K562 (cell line): ENCODE results near the gene COX19. TPM values are rescaled to one million over a fixed set of nuclear protein-coding genes. Genes with fewer than 3 reads are reported as not detected.

Experiments
- ATF1 ChIP-seq, 2 experiments: fragments of 450-650 bp in 1 of 2; IDR thresholded peaks; 2 replicates each; pipeline ENCODE4 v1.6.1; 2016; ENCODE audit warnings: missing compliant biosample characterization in 1 of 2, missing genetic modification characterization in 1 of 2
- DIDO1 ChIP-seq: fragments of 450-650 bp; IDR thresholded peaks from 2 replicates; pipeline ENCODE4 v1.6.1; 2016; ENCODE audit warnings: low read depth, missing biosample characterization, missing genetic modification characterization
- EGR1 ChIP-seq: fragments of 450-650 bp; conservative IDR thresholded peaks from 2 replicates; pipeline ENCODE4 v1.6.1; 2017; ENCODE audit warnings: mild to moderate bottlenecking
- FOXA3 ChIP-seq, 2 experiments: fragments of 450-650 bp in 1 of 2; sonication (generic) in 1 of 2; formaldehyde crosslinking; IDR thresholded peaks in 1 of 2; conservative IDR thresholded peaks in 1 of 2; 2 replicates each; pipeline versions ENCODE4 v1.4.0 to v1.8.0; 2020 to 2022; ENCODE audit warnings: mild to moderate bottlenecking in 2 of 2, missing genetic modification reagents in 1 of 2
- HNRNPH1 ChIP-seq: fragments of 200-400 bp; formaldehyde crosslinking; optimal IDR thresholded peaks from 2 replicates; pipeline ENCODE3; 2017; ENCODE audit warnings: low read depth, mild to moderate bottlenecking, low read length, moderate library complexity
- HNRNPLL ChIP-seq: fragments of 200-400 bp; formaldehyde crosslinking; IDR thresholded peaks from 2 replicates; pipeline ENCODE4 v1.6.1; 2017; ENCODE audit warnings: low read length, low read depth, mild to moderate bottlenecking; ENCODE audit not compliant: poor library complexity, severe bottlenecking
- MYBL2 ChIP-seq, 2 experiments: fragments of 450-650 bp in 1 of 2; sonication (generic) in 1 of 2; formaldehyde crosslinking in 1 of 2; IDR thresholded peaks; 2 replicates each; pipeline versions ENCODE4 v1.6.1 to v1.8.1; 2017 to 2022; ENCODE audit warnings: borderline replicate concordance in 1 of 2, inconsistent platforms in 1 of 2, low read depth in 1 of 2, mild to moderate bottlenecking in 1 of 2, missing genetic modification reagents in 1 of 2, moderate library complexity in 1 of 2
- RBM25 ChIP-seq: fragments of 200-400 bp; formaldehyde crosslinking; IDR thresholded peaks from 2 replicates; pipeline ENCODE4 v1.6.1; 2018; ENCODE audit warnings: low read length, low read depth, moderate library complexity; ENCODE audit not compliant: severe bottlenecking
- SOX6 ChIP-seq: fragments of 450-650 bp; IDR thresholded peaks from 2 replicates; pipeline ENCODE4 v1.6.1; 2014; ENCODE audit warnings: mild to moderate bottlenecking
- TCF3 ChIP-seq: sonication (generic); formaldehyde crosslinking; IDR thresholded peaks from 2 replicates; pipeline ENCODE4 v1.4.0; 2020; ENCODE audit warnings: mild to moderate bottlenecking, missing genetic modification reagents
- ZNF584 ChIP-seq: fragments of 200-800 bp; sonication (Bioruptor generic); IDR thresholded peaks from 2 replicates; pipeline ENCODE4 v1.6.1; 2016; ENCODE audit warnings: low read depth, mild to moderate bottlenecking, missing genetic modification characterization, missing compliant biosample characterization
- ZNF707 ChIP-seq: fragments of 250-450 bp; sonication (Bioruptor Pico); conservative IDR thresholded peaks from 2 replicates; pipeline ENCODE4 v1.8.0; 2022; ENCODE audit warnings: inconsistent platforms, mild to moderate bottlenecking, moderate library complexity
- polyA plus RNA-seq, 8 experiments: library from polyadenylated mRNA; depleted of rRNA in 4 of 8; stranded (reverse) in 5 of 8; unstranded in 3 of 8; fragments of >200 nt; fragmentation: Nextera tagmentation in 2 of 8; fragmentation: Illumina TruSeq in 1 of 8; extraction: Ambion mirVana in 2 of 8; extraction: Trizol in 1 of 8; gene quantifications; 2 replicates each; pipeline versions ENCODE4 v1.2.1 to v1.2.3, GENCODE V29; 2011 to 2014; ENCODE audit warnings: inconsistent platforms in 1 of 8, missing spikeins in 1 of 8
- total RNA-seq, 7 experiments: library from RNA; depleted of rRNA in 6 of 7; stranded (reverse); fragments of >200 nt in 6 of 7; fragmentation: Illumina TruSeq in 2 of 7; extraction: Trizol in 2 of 7; gene quantifications; 2 replicates each; pipeline versions ENCODE4 v1.2.1 to v1.2.3, GENCODE V29; 2011 to 2021; ENCODE audit warnings: low replicate concordance in 1 of 7
- TF ChIP-seq, protein P1 (sequence below): sonication (generic); formaldehyde crosslinking; IDR thresholded peaks from 2 replicates; pipeline ENCODE4 v1.8.0; 2023; ENCODE audit warnings: mild to moderate bottlenecking, missing genetic modification reagents
- TF ChIP-seq, protein P2 (sequence below): fragments of 250-450 bp; sonication (Bioruptor Pico); IDR thresholded peaks from 2 replicates; pipeline ENCODE4 v1.4.0; 2020; ENCODE audit warnings: mild to moderate bottlenecking, moderate library complexity
- TF ChIP-seq, protein P3 (sequence below): fragments of 450-650 bp; IDR thresholded peaks from 2 replicates; pipeline ENCODE4 v1.6.1; 2018; ENCODE audit warnings: mild to moderate bottlenecking, low read depth; ENCODE audit not compliant: partially characterized antibody
- TF ChIP-seq, protein P4 (sequence below), 2 experiments: fragments of 200-800 bp in 1 of 2; sonication (Bioruptor generic) in 1 of 2; sonication (generic) in 1 of 2; formaldehyde crosslinking in 1 of 2; IDR thresholded peaks in 1 of 2; conservative IDR thresholded peaks in 1 of 2; 2 replicates each; pipeline versions ENCODE4 v1.5.0 to v1.6.1; 2016 to 2020; ENCODE audit warnings: missing compliant biosample characterization in 1 of 2, missing genetic modification characterization in 1 of 2, missing genetic modification reagents in 1 of 2

The COX19 gene
- total and polyA plus RNA-seq, 9 of the 15 experiments (the other 6 are each of a cell fraction or from before 2014, with no cell fraction given): 5.2 to 10.5 (median 7.9) TPM

DNA sequence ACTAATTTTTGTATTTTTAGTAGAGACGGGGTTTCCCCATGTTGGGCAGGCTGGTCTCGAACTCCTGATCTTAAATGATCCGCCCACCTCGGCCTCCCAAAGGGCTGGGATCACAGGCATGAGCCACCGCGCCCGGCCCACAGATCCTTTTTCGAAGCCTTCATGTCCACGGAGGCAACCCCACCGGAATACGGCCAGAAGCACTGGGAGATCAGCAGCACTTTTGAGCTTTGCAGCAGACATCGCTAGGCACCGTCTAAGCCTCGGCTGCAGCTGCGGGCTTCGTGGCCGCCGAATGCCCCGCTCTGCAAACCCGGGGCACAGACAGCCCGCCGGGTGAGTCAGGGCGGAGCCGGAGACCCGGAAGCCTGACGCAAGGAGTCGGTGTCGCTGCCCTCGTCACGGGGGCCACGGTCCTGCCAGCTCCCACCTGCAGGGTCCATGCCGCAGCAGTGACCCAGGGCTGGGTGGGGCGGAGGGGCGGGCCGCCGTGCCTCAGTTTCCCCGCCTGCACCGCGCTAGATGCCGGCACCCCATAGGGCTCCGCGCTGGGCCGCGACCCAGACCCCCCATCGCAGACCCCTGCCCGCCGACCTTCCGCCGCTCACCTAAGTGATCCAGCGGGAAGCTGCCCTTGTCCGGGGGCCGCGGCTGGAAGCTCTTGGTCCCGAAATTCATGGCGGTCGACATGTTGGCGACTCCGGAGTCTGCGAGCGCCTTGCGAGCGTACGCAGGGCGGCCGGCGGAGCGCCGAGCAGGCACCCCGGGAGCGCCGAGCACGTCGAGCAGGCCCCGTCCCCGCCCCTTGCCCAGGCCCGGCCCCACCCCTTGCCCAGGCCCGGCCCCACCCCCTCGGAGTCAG lies at the start of gene COX19 (continued):
- TF ChIP-seq, protein P1, sequence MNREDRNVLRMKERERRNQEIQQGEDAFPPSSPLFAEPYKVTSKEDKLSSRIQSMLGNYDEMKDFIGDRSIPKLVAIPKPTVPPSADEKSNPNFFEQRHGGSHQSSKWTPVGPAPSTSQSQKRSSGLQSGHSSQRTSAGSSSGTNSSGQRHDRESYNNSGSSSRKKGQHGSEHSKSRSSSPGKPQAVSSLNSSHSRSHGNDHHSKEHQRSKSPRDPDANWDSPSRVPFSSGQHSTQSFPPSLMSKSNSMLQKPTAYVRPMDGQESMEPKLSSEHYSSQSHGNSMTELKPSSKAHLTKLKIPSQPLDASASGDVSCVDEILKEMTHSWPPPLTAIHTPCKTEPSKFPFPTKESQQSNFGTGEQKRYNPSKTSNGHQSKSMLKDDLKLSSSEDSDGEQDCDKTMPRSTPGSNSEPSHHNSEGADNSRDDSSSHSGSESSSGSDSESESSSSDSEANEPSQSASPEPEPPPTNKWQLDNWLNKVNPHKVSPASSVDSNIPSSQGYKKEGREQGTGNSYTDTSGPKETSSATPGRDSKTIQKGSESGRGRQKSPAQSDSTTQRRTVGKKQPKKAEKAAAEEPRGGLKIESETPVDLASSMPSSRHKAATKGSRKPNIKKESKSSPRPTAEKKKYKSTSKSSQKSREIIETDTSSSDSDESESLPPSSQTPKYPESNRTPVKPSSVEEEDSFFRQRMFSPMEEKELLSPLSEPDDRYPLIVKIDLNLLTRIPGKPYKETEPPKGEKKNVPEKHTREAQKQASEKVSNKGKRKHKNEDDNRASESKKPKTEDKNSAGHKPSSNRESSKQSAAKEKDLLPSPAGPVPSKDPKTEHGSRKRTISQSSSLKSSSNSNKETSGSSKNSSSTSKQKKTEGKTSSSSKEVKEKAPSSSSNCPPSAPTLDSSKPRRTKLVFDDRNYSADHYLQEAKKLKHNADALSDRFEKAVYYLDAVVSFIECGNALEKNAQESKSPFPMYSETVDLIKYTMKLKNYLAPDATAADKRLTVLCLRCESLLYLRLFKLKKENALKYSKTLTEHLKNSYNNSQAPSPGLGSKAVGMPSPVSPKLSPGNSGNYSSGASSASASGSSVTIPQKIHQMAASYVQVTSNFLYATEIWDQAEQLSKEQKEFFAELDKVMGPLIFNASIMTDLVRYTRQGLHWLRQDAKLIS (CRISPR knock-in tag): 0 out of 2 replicates have a peak, but pooled peaks have one; percentile 61
- no peak for TF ChIP-seq ZNF584
- TF ChIP-seq HNRNPLL: peak; percentile 27
- TF ChIP-seq, protein P2, sequence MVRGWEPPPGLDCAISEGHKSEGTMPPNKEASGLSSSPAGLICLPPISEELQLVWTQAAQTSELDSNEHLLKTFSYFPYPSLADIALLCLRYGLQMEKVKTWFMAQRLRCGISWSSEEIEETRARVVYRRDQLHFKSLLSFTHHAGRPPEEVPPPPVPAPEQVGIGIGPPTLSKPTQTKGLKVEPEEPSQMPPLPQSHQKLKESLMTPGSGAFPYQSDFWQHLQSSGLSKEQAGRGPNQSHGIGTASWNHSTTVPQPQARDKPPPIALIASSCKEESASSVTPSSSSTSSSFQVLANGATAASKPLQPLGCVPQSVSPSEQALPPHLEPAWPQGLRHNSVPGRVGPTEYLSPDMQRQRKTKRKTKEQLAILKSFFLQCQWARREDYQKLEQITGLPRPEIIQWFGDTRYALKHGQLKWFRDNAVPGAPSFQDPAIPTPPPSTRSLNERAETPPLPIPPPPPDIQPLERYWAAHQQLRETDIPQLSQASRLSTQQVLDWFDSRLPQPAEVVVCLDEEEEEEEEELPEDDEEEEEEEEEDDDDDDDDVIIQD (CRISPR knock-in tag): no peak
- no peak for TF ChIP-seq ZNF707 (CRISPR knock-in tag)
- no peak for TF ChIP-seq MYBL2 (IDR thresholded peaks at IDR 0.05; ENCODE audit: low read depth)
- no peak for TF ChIP-seq MYBL2 (CRISPR knock-in tag; IDR thresholded peaks at IDR 0.05; ENCODE audit: borderline replicate concordance)
- TF ChIP-seq FOXA3 (CRISPR knock-in tag; conservative IDR thresholded peaks at IDR 0.05 in 1 of 2, IDR thresholded peaks at IDR 0.05 in 1 of 2): peak in 1 of 2 experiments; percentile 78; a peak in 2 of 4 replicates
- TF ChIP-seq ATF1 (CRISPR knock-in tag; IDR thresholded peaks at IDR 0.05): 0 out of 2 replicates have a peak, but pooled peaks have one; percentile 12
- peak; percentile 88 for TF ChIP-seq ATF1 (tag; IDR thresholded peaks at IDR 0.05)
- TF ChIP-seq RBM25: no peak
- TF ChIP-seq EGR1: peak; percentile 57
- TF ChIP-seq SOX6: no peak
- TF ChIP-seq TCF3 (CRISPR knock-in tag): no peak
- TF ChIP-seq, protein P3, sequence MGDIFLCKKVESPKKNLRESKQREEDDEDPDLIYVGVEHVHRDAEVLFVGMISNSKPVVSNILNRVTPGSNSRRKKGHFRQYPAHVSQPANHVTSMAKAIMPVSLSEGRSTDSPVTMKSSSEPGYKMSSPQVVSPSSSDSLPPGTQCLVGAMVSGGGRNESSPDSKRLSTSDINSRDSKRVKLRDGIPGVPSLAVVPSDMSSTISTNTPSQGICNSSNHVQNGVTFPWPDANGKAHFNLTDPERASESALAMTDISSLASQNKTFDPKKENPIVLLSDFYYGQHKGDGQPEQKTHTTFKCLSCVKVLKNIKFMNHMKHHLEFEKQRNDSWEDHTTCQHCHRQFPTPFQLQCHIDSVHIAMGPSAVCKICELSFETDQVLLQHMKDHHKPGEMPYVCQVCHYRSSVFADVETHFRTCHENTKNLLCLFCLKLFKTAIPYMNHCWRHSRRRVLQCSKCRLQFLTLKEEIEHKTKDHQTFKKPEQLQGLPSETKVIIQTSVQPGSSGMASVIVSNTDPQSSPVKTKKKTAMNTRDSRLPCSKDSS: no peak
- TF ChIP-seq DIDO1: peak; percentile 74
- no peak for TF ChIP-seq HNRNPH1
- TF ChIP-seq, protein P4, sequence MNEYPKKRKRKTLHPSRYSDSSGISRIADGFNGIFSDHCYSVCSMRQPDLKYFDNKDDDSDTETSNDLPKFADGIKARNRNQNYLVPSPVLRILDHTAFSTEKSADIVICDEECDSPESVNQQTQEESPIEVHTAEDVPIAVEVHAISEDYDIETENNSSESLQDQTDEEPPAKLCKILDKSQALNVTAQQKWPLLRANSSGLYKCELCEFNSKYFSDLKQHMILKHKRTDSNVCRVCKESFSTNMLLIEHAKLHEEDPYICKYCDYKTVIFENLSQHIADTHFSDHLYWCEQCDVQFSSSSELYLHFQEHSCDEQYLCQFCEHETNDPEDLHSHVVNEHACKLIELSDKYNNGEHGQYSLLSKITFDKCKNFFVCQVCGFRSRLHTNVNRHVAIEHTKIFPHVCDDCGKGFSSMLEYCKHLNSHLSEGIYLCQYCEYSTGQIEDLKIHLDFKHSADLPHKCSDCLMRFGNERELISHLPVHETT (CRISPR knock-in tag; conservative IDR thresholded peaks at IDR 0.05 in 1 of 2, IDR thresholded peaks at IDR 0.05 in 1 of 2): 0 out of 4 replicates have a peak, but pooled peaks of 1 of the 2 experiments have one; percentile 45
